GM19328 (cell line): ENCODE measurements around the gene HTR5A.

Experiments used
- ATAC-seq: cut with Tn5 transposase; IDR thresholded peaks from one replicate; pipeline ENCODE4 v1.9.1; 2021; ENCODE audit warnings: mild to moderate bottlenecking, moderate library complexity; ENCODE audit not compliant: unreplicated experiment

The HTR5A gene

DNA sequence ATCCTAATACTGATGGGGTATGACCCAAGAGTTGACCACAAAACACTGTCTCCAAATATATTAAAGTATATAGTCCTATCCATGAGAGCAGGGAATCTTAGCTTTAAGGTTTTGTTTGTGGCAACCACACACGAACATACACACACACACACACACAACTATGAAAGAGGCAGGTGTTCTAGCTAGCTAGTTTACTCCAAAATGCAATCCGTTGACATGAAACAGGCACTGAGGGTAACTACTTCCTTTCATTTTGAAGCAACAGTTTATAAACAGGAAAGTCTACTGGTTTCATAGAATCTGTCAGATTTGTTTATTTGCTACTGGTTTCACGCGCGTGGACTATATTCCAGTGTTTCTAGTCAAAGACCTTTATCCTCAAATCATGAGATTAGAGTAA lies 14.8 kb downstream of the HTR5A start:
- ATAC-seq = no peak

DNA sequence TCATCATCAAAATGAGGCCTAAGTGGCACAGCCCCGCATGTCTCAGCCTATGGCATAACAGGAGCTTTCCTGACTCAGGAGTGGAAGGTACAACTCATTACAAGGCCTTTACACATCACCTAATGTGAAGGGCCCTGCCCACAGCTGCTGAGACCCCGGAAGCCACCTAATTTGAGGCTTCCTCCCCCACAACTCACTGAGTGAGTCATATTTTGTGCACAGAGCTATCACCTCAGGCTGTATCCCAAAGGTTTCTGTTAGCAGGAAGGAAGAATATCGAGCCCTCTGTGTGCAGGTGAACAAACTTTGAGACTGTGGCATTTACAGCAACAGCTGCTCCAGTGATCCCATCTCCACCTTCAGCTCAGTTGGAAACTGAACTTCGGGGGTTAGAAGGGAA lies 20.6 kb downstream of the HTR5A start:
- ATAC-seq = no peak

DNA sequence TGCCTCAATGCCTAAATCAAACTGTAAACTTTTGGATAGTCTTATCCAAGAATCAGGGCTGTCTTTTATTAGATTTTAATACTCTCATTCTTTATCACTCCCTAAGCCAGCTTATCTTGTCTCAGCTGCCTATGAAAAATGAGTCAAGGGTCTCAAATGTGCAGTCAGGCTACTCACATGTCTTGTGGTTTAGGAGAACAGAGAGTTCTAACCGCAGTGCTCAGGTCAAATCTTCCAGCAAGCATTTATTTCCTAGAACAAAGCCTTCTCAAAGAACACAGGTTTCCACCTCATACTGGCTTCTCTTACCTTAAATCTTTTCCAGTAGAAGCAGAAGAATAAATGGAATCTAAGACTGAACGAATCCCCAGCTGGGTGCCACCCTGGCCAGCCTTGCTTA lies 23.5 kb downstream of the HTR5A start:
- no peak for ATAC-seq

DNA sequence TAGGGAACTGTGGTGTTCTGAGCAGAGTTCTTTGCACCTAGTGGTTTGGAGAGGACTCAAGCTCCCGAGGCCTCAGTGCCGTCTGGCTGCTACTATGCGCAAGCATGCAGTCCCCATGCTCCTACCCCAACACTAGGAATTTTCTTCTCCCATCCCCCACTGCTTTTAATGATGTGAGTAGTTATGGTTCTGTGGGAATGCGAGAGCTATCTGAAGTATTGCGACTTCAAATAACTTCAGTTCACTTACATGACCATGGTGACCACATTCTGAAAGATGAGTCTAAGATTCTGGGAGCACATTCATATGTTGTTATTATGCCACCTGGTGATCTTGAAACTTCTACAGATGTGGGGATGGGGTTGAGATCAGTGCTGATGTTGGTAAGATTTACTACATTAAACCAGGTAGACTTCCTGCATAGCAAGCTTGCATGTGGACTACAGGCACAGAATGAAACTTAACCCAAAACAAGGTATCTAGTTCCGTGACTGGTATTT lies 24.6 kb downstream of the HTR5A start:
- no peak for ATAC-seq

DNA sequence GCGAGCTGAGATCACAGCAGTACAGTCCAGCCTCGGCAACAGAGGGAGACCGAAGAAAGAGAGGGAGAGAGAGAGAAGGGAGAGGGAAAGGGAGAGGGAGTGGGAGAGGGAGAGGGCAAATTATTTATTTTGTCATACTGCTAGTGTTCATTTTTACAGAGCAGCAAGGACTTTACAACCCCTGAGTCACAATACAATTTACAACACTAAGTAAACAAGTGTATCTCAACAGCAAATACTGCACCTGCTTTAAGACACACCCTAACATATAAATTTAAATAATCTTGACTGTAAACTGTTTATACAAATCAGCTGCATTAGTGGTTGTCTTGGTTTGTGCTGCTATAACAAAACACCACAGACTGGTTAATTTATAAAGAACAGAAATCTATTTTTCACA lies 27.2 kb downstream of the HTR5A start:
- ATAC-seq = no peak

GRCh38 chr7:155103839-155104238 lies 33.7 kb downstream of the HTR5A start:
- ATAC-seq = no peak

GRCh38 chr7:155104913-155105312 lies 34.8 kb downstream of the HTR5A start:
- no peak for ATAC-seq

DNA sequence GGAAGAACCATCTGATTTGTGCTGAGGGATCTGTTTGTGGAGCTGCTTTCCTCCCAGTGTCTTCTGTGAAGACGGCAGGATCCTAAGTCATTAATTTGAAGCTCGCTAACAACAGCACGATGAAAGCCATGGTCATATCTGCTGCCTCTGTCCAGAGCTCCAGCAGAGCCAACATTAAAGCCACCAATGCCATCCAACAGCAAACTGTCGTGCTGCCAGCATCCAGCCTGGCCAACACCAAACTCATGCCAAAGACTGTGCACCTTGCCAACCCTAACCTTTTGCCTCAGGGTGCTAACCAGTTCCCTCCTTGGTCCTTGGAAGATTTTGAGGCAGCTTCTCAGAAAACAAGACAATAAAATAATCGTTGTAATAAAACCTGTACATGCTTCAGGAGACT lies 36.2 kb downstream of the HTR5A start:
- no peak for ATAC-seq

GRCh38 chr7:155107126-155107525 lies 37.0 kb downstream of the HTR5A start:
- no peak for ATAC-seq

DNA sequence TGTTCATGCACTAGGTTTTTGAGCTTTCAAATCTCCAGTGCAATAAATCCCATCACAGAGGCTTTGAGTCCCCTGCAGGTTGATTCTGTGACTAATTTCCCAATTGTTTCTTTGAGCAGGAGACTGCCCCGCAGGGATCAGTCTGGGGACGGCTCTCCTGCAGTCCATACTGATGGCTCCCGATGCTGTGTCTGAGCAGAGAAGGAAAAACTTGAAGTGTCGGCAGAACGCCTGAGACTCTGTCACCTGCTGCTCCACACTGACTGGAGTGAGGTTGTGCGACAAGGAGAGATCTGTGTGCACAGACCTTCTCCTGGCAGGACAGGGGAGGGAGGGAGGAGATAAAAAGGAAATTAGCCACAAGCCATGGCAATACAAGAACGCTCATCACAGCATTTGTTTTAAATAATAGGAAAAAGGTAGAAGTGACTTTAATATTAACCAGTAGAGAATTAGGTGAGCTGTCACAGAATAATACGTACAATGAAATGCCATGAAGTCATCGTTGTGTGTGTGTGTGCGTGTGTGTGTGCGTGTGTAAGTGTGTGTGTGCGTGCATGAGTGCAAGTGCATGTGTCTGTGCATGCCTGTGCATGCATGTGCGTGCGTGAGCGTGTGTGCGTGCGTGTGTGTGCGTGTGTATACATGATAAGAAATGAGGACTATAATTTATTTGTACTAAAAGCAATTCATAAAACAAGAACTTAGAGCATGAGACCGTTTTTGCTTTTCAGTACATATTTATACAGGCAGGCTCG lies 38.2 kb downstream of the HTR5A start:
- no peak for ATAC-seq

GRCh38 chr7:155109121-155109520 lies 39.0 kb downstream of the HTR5A start:
- no peak for ATAC-seq

DNA sequence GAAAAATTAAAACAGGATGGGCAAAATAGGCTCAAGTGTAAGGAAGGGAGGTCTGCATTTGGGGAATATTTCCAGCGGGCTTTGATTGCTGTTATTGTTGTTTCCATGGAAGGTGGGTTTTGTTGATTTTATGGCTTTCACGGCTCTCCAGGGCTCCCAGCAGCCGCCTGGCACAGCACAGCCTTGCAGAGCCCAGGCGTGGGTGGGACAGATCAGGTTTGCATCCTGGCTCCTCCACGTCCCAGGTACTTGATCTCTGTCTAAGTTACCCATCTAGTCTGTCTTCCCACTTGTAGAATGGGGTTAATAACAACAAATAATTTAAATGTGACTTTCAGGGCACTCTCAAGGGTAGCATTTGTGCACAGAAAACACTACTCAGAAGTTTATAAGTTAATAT lies 45.2 kb downstream of the HTR5A start:
- no peak for ATAC-seq

DNA sequence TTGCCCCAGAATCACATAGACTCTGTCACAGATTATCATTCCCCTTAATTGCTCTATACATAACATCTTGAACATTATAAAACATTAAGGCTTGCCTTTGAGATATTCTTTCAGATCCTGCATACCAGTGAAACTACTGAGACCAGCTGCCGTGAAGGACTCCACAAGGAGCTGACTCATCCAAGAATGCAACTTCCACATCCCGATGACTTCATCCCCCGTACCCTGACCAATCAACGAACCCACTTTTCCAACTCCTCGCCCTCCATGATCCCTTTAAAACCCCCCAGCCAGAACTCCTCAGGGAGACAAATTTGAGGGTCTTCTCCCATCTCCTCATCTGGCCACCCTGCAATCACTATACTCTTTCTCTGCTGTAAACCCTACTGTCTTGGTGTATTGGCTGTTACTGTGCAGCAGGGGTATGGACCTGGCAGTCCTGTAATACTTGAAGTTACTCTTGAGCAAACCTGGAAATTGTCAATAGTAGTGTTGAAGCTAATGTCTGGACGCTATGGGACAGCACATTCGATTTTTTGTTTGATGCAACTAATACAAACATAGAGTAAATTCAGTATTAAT lies 49.8 kb downstream of the HTR5A start:
- no peak for ATAC-seq

DNA sequence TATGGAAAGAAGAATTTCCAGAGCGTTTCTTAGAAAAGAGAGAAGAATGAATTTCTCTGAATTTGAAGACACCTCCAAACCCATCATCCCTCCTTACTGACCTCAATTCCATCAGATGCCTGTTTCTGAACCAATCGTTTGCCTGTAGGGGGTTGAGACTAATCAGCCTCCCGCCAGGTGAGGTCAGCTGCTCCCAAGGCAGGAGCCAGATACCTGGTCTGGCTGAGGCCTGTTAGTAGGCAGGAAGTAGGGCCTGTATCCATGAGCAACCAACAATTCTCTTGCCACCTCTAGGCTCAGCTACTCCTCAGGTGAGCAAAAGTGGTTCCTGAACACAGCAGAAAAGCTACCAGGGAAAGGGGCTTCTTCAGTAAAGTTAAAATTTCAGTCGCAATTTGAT lies 50.3 kb downstream of the HTR5A start:
- no peak for ATAC-seq

DNA sequence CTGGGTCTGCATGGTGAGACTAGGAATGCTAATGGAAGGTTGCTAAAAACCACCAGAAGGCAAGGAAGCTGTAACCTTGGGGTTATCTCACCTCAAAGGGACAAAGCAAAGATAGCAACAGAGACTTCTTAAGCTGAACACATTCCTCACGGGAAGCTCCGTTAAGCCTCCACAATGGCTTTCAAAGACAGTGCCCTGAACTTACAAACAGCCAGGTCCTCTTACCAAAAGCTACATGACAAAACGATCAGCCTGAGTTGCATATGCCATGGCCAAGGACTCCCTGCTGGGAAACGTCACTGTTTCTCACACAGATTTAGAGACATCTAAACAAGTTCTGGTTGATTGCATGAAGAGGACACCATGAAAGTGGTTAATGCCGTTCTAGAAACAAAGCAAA lies 52.7 kb downstream of the HTR5A start:
- no peak for ATAC-seq

DNA sequence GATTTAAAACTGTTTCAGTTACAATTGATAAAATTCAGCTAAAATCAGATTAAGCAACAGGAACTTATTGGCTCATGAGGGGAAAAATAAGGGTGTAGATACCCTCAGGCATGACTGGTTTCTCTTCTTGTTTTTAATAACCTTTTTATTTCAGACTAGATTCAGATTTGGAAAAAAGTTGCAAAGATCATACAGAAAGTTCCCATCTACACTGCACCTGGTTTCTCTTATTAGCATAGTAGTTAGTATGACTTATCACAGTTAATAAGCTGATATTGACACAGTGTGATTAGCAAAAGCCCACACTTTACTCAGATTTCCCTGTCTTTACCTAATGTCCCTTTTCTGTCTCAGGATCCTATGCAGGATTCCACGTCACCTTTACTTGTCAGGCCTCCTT lies 53.3 kb downstream of the HTR5A start:
- ATAC-seq = no peak

- ATAC-seq = no peak
Observed at GRCh38 chr7:155124706-155125105, 54.6 kb downstream of the HTR5A start.

GRCh38 chr7:155129186-155129585 lies 59.1 kb downstream of the HTR5A start:
- no peak for ATAC-seq

GRCh38 chr7:155129789-155130188 lies 59.7 kb downstream of the HTR5A start:
- no peak for ATAC-seq

DNA sequence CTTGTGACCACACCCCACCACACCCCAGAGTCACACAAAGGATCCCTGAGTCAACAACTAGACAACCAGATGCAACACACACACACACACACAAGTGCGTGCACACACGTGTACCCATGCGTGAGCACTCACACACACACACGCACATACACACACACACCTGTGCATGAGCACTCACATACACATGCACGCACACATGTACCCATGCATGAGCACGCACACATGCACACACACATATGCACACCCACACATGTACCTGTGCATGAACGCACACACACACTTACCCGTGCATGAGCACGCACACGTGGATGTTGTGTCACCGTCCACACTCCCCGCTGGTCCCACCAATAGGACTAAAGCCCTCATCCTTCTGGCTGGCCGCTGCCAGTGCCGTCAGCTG lies 60.4 kb downstream of the HTR5A start:
- ATAC-seq = no peak

GRCh38 chr7:155131090-155131489 lies 61.0 kb downstream of the HTR5A start:
- ATAC-seq = no peak

DNA sequence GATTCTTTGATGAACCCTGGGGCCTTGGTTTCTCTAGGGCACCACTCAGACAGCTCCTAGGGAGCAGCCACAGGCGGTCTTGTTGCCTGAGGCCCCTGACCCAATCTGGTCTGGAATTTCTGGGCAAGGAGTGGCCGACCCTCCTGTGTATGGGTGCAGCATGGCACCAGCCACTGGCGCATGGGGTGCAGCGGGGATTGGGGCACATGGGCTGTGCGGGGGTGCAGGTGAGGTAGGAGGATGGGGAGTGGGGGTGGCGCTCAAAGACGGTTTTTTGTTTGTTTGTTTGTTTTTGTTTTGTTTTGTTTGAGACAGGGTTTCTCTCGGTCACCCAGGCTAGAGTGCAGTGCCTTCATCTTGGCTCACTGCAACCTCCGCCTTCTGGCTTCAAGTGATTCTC lies 62.3 kb downstream of the HTR5A start:
- no peak for ATAC-seq
